GM12878 (cell line): ENCODE results near the gene SLC6A17.

Experiments used
- CTCF ChIP-seq, 3 experiments: IDR thresholded peaks in 2 of 3; conservative IDR thresholded peaks in 1 of 3; 2 replicates each; pipeline ENCODE4 v1.5.1; 2011; ENCODE audit warnings: low read depth in 3 of 3, low read length in 3 of 3, mild to moderate bottlenecking in 3 of 3, control low read depth in 2 of 3, moderate library complexity in 2 of 3, inconsistent platforms in 1 of 3, mixed read lengths in 1 of 3; ENCODE audit not compliant: control insufficient read depth in 2 of 3, insufficient read depth in 1 of 3; ENCODE audit errors: extremely low read depth in 1 of 3
- STAT3 ChIP-seq: IDR thresholded peaks from 2 replicates; pipeline ENCODE4 v1.6.1; 2011; ENCODE audit warnings: low read depth, low read length, improper control_type of control experiment

DNA sequence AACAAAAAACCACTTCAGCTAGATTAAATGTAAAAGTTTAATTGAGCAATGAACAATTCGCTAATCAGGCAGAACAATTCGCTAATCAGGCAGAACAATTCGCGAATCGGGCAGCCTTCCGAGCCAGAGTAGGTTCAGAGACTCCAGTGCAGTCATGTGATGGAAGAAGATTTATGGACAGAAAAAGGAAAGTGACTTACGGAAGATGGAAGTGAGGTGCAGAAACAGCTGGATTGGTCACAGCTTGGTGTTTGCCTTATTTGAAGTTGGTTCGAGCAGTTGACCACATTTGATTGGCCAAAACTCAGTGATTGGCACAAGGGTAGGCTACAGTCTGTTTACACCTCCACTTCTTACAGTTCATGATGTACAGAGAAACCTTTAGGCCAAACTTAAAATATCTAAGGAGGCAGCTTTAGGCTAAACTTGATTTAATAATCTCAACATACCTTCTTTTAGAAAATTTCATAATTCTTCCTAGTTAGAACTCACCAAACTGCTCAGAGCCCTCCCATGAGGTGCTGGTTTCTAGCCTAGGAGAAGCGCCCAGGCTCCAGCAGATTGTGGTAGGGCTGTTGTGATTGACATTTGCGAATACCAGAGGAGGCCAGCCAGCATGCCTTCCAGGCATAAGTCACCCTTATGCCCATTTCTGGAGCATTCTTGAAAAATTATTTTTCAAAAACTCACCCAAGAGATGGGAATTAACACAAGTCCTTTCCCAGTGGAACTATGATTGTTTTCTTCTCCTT is 37.0 kb downstream of the SLC6A17 start:
- no peak for TF ChIP-seq CTCF (IDR thresholded peaks at IDR 0.05 in 2 of 3, conservative IDR thresholded peaks at IDR 0.05 in 1 of 3; ENCODE audit: control insufficient read depth in 2 of 3, extremely low read depth in 1 of 3, insufficient read depth in 1 of 3, low read depth in 3 of 3, low read length in 3 of 3)
- no peak for TF ChIP-seq STAT3
